Fibroblast of mammary gland (primary cell): ENCODE results near the gene KCNMA1.

ENCODE experiments used
- DNase-seq: peaks from one replicate; pipeline ENCODE4 v3.0.0-alpha.2; 2010; ENCODE audit warnings: low read depth
- H3K4me3 ChIP-seq: 2 replicates; pipeline ENCODE4 v1.5.1; 2011; ENCODE audit warnings: low read depth, mild to moderate bottlenecking, low read length, moderate library complexity; ENCODE audit not compliant: control insufficient read depth
- CTCF ChIP-seq: conservative IDR thresholded peaks from 2 replicates; pipeline ENCODE4 v1.5.1; 2011; ENCODE audit warnings: low read depth, low read length, inconsistent platforms; ENCODE audit not compliant: control insufficient read depth, insufficient read depth

Gene KCNMA1

GRCh38 chr10:77075926-77076325 is 561.7 kb downstream of the KCNMA1 start:
- DNase-seq, result no peak
- no peak for TF ChIP-seq CTCF
- H3K4me3 ChIP-seq, result no peak overlapping the region

- no peak overlapping the region for H3K4me3 ChIP-seq
- no peak for TF ChIP-seq CTCF
- no peak for DNase-seq
These were observed 563.4 kb downstream of the KCNMA1 start for GRCh38 chr10:77074104-77074624.

- TF ChIP-seq CTCF, result no peak
- H3K4me3 ChIP-seq, result no peak overlapping the region
- no peak for DNase-seq
These were observed 564.0 kb downstream of the KCNMA1 start for GRCh38 chr10:77073663-77073960.

GRCh38 chr10:77072836-77073662 is 564.6 kb downstream of the KCNMA1 start:
- H3K4me3 ChIP-seq, result no peak overlapping the region
- DNase-seq, result peak; percentile 60

GRCh38 chr10:77072361-77072835 is 565.2 kb downstream of the KCNMA1 start:
- H3K4me3 ChIP-seq, result no peak overlapping the region
- DNase-seq, result no peak
- TF ChIP-seq CTCF, result no peak

More at GRCh38 chr10:77072836-77073662, 564.6 kb downstream of the KCNMA1 start:
- TF ChIP-seq CTCF, result no peak

GRCh38 chr10:77071956-77072355 is 565.7 kb downstream of the KCNMA1 start:
- TF ChIP-seq CTCF, result no peak
- H3K4me3 ChIP-seq, result no peak overlapping the region
- no peak for DNase-seq
